A549 (cell line): ENCODE results near the gene ARFGEF3. TPM values are rescaled to one million over a fixed set of nuclear protein-coding genes. Genes with fewer than 3 reads are reported as not detected.

ENCODE experiments used
- ATAC-seq, 2 experiments: fragments of 200-7000 bp in 1 of 2; fragments of >200 bp in 1 of 2; cut with Nextera tagmentation in 1 of 2; cut with Tn5 transposase in 1 of 2; 3 replicates each; pipeline versions ENCODE4 v1.8.0 to v1.9.1; 2018 to 2020; ENCODE audit warnings: mild to moderate bottlenecking in 1 of 2, moderate library complexity in 1 of 2
- CTCF ChIA-PET: fragments of 300-600 bp; sonication (Branson Sonifier 250); formaldehyde crosslinking; extraction: SDS; loops from one replicate; lab custom pipeline; 2021; ENCODE audit warnings: antibody characterized with exemption, inconsistent platforms; lab: Yijun Ruan, JAX
- POLR2A ChIA-PET: fragments of 350-600 bp; formaldehyde crosslinking; extraction: SDS; loops from one replicate; lab custom pipeline; 2021; ENCODE audit warnings: antibody characterized with exemption, inconsistent platforms; lab: Yijun Ruan, JAX
- DNase-seq, 2 experiments: peaks; one replicate each; pipeline versions ENCODE4 v3.0.0 to v3.0.0-alpha.2; 2011 to 2016; ENCODE audit warnings: low read depth in 1 of 2, low spot score in 1 of 2
- FAIRE-seq: peaks from 2 replicates; lab custom pipeline; 2011; peaks lifted over from hg19 to GRCh38; lab: Jason Lieb, UNC
- H3K27ac ChIP-seq, 2 experiments: fragments of >200 bp; sonication (Bioruptor Twin); formaldehyde crosslinking; 3 replicates each; pipeline ENCODE4 v1.5.1; 2016 to 2017
- H3K4me1 ChIP-seq: fragments of >200 bp; sonication (Bioruptor Twin); formaldehyde crosslinking; 3 replicates; pipeline ENCODE4 v1.6.1; 2016
- H3K4me2 ChIP-seq: fragments of >200 bp; sonication (Bioruptor Twin); formaldehyde crosslinking; 3 replicates; pipeline ENCODE4 v1.6.1; 2016
- H3K4me3 ChIP-seq: fragments of >200 bp; sonication (Bioruptor Twin); formaldehyde crosslinking; 3 replicates; pipeline ENCODE4 v1.5.1; 2016
- H3K9me3 ChIP-seq: fragments of >200 bp; sonication (Bioruptor Twin); formaldehyde crosslinking; 3 replicates; pipeline ENCODE4 v1.6.1; 2016
- CEBPB ChIP-seq, 2 experiments: fragments of >200 bp in 1 of 2; sonication (Bioruptor Twin) in 1 of 2; formaldehyde crosslinking in 1 of 2; IDR thresholded peaks; 2 replicates each; pipeline ENCODE4 v1.6.1; 2012 to 2016
- FOSL2 ChIP-seq, 2 experiments: fragments of 450-650 bp in 1 of 2; fragments of >200 bp in 1 of 2; sonication (Bioruptor Twin) in 1 of 2; formaldehyde crosslinking; IDR thresholded peaks; 2 replicates each; pipeline versions ENCODE4 v1.5.0 to v1.6.1; 2016 to 2020; ENCODE audit warnings: mild to moderate bottlenecking in 1 of 2, moderate library complexity in 1 of 2
- GATA3 ChIP-seq: IDR thresholded peaks from 2 replicates; pipeline ENCODE4 v1.6.1; 2012; ENCODE audit warnings: borderline replicate concordance
- HDAC2 ChIP-seq: fragments of 200-600 bp; sonication (generic); IDR thresholded peaks from 2 replicates; pipeline ENCODE4 v1.6.1; 2016
- HOXB5 ChIP-seq: fragments of 250-450 bp; sonication (Bioruptor Pico); IDR thresholded peaks from 2 replicates; pipeline ENCODE4 v1.5.0; 2020; ENCODE audit warnings: mild to moderate bottlenecking, moderate library complexity
- KDM1A ChIP-seq: fragments of 200-600 bp; sonication (generic); IDR thresholded peaks from 2 replicates; pipeline ENCODE4 v1.6.1; 2016; ENCODE audit warnings: low read depth, mild to moderate bottlenecking
- MAZ ChIP-seq: fragments of 150-350 bp; IDR thresholded peaks from 2 replicates; pipeline ENCODE4 v1.6.1; 2014; ENCODE audit warnings: antibody characterized with exemption, low read depth, low read length, borderline replicate concordance
- MYC ChIP-seq: IDR thresholded peaks from 2 replicates; pipeline ENCODE4 v1.6.1; 2012; ENCODE audit warnings: mild to moderate bottlenecking, inconsistent platforms, low read length, improper control_type of control experiment, borderline replicate concordance
- NR3C1 ChIP-seq: fragments of >200 bp; sonication (Bioruptor Twin); formaldehyde crosslinking; IDR thresholded peaks from 3 replicates; pipeline ENCODE4 v1.6.1; 2017
- REST ChIP-seq: fragments of 200-600 bp; sonication (generic); IDR thresholded peaks from 2 replicates; pipeline ENCODE4 v1.6.1; 2016; ENCODE audit warnings: antibody characterized with exemption, mild to moderate bottlenecking, moderate library complexity
- ZC3H11A ChIP-seq: fragments of 450-650 bp; IDR thresholded peaks from 2 replicates; pipeline ENCODE4 v1.6.1; 2014; ENCODE audit warnings: antibody characterized with exemption, mild to moderate bottlenecking
- WGBS: methylation state at CpG from one replicate; pipeline ENCODE4 v1.1.6; 2017; ENCODE audit errors: missing lambda C conversion rate; 5-methylcytosine and 5-hydroxymethylcytosine counted together
- polyA plus RNA-seq, 4 experiments: library from polyadenylated mRNA; depleted of rRNA in 3 of 4; stranded (reverse); fragments of >200 nt; fragmentation: RNase III in 1 of 4; extraction: RNeasy Plus Mini Kit Qiagen cat#74134 plus additional on column Dnase treatment in 1 of 4; gene quantifications; 2 replicates in 3 of 4; 3 replicates in 1 of 4; pipeline ENCODE4 v1.2.3, GENCODE V29; 2011 to 2017
- small RNA-seq, 6 experiments: library from RNA; depleted of rRNA; stranded (forward); fragments of <200 nt; gene quantifications; one replicate each; pipeline ENCODE3, GENCODE V24; 2012

The ARFGEF3 gene
- polyA plus RNA-seq, 2 of the 4 experiments (the other 2 are of a cell fraction), result 0.15 to 0.83 TPM

- H3K4me1 ChIP-seq, result no peaks in the 10 kb centered on the region
- H3K4me3 ChIP-seq, result no peak overlapping the region
- H3K27ac ChIP-seq, result no peak overlapping the region
- 71% methylated on average over 8 of the region's 8 CpGs for WGBS
- POLR2A ChIA-PET, result no interaction called here
- FAIRE-seq, result no peak
- H3K4me2 ChIP-seq, result no peak overlapping the region
- no peak for ATAC-seq
- DNase-seq, result no peak
- CTCF ChIA-PET, result no interaction called here
- H3K9me3 ChIP-seq, result no peaks in the 10 kb centered on the region
- TF ChIP-seq MAZ (no peak), NR3C1 (no peak), MYC (no peak), CEBPB (IDR thresholded peaks at IDR 0.05) (no peak), KDM1A (no peak), FOSL2 (IDR thresholded peaks at IDR 0.05) (no peak), FOSL2 (CRISPR knock-in tag; IDR thresholded peaks at IDR 0.05) (no peak)
Observed at GRCh38 chr6:138387577-138388368, 226.0 kb downstream of the ARFGEF3 start.

DNA sequence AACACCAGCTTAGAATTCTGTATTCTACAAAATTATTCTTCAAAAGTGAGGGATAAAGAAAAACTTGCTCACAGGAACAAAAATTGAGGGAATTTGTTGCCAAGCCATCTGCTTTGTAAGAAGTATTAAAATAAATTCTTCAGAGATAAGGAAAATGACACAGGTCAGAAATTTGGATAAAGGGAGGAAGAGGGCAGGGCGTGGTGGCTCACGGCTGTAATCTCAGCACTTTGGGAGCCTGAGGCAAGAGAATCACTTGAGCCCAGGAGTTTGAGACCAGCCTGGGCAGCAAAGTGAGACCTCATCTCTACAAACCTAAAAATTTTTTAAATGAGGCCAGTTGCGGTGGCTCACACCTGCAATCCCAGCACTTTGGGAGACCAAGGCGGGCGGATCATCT, 227.8 kb downstream of the ARFGEF3 start:
- POLR2A ChIA-PET, result no interaction called here
- no peak overlapping the region for H3K4me3 ChIP-seq
- no peak for ATAC-seq
- FAIRE-seq, result no peak
- TF ChIP-seq HDAC2, result no peak
- TF ChIP-seq ZC3H11A, result no peak
- TF ChIP-seq GATA3, result no peak
- TF ChIP-seq HOXB5, result no peak
- TF ChIP-seq NR3C1, result no peak
- TF ChIP-seq REST, result no peak
- TF ChIP-seq, all 56 proteins: peak for 0
- H3K4me2 ChIP-seq, result no peak overlapping the region
- H3K9me3 ChIP-seq, result no peaks in the 10 kb centered on the region
- 86% methylated on average over 5 of the region's 5 CpGs for WGBS
- no peak for DNase-seq
- H3K27ac ChIP-seq, result no peak overlapping the region
- no peaks in the 10 kb centered on the region for H3K4me1 ChIP-seq
- CTCF ChIA-PET, result no interaction called here

Small RNA genes within 50 kb of the gene (small RNA-seq; reads per million reads assigned to genes)
- gene AL031003.1, result 0 reads per million in 6 experiments

Other genes with a start within 250 kb of the ARFGEF3 start
- gene PERP, start 54.5 kb upstream of the ARFGEF3 start, polyA plus RNA-seq (2011; rRNA removed), result 48.3 and 52.5 TPM in 2 replicates
- gene PERP, start 54.5 kb upstream of the ARFGEF3 start, polyA plus RNA-seq (2017; fragmentation: RNase III; extraction: RNeasy Plus Mini Kit Qiagen cat#74134 plus additional on column Dnase treatment), result 53.2 to 67.2 TPM (median 66.8 TPM) in 3 replicates
- not detected in 2 replicates for gene PBOV1, start 56.6 kb downstream of the ARFGEF3 start, polyA plus RNA-seq (2011; rRNA removed)
- gene PBOV1, start 56.6 kb downstream of the ARFGEF3 start, polyA plus RNA-seq (2017; fragmentation: RNase III; extraction: RNeasy Plus Mini Kit Qiagen cat#74134 plus additional on column Dnase treatment), result not detected in 3 replicates
- not detected in 2 replicates for gene SMIM28, start 216.0 kb downstream of the ARFGEF3 start, polyA plus RNA-seq (2011; rRNA removed)
- gene SMIM28, start 216.0 kb downstream of the ARFGEF3 start, polyA plus RNA-seq (2017; fragmentation: RNase III; extraction: RNeasy Plus Mini Kit Qiagen cat#74134 plus additional on column Dnase treatment), result not detected in 3 replicates
- 12.2 and 22.1 TPM in 2 replicates for gene HEBP2, start 242.3 kb downstream of the ARFGEF3 start, polyA plus RNA-seq (2011; rRNA removed)
- gene HEBP2, start 242.3 kb downstream of the ARFGEF3 start, polyA plus RNA-seq (2017; fragmentation: RNase III; extraction: RNeasy Plus Mini Kit Qiagen cat#74134 plus additional on column Dnase treatment), result 17.4 to 22.2 TPM (median 18.0 TPM) in 3 replicates